Uterus (tissue), 2 donors: ENCODE data around the gene SRCAP.

Source experiments
- POLR2A ChIP-seq, 2 donors: fragments of 450-650 bp; IDR thresholded peaks; one replicate each; pipeline ENCODE4 v1.6.1; 2016; ENCODE audit warnings: antibody characterized with exemption in 2 of 2, mild to moderate bottlenecking in 1 of 2, moderate library complexity in 1 of 2
- TF ChIP-seq, protein P1 (sequence below), 4 experiments: fragments of 200-600 bp in 2 of 4; fragments of 450-650 bp in 2 of 4; sonication (generic) in 2 of 4; IDR thresholded peaks; one replicate each; pipeline ENCODE4 v1.5.1; 2016 to 2019; ENCODE audit warnings: antibody characterized with exemption in 4 of 4, mild to moderate bottlenecking in 2 of 4, moderate library complexity in 1 of 4

DNA sequence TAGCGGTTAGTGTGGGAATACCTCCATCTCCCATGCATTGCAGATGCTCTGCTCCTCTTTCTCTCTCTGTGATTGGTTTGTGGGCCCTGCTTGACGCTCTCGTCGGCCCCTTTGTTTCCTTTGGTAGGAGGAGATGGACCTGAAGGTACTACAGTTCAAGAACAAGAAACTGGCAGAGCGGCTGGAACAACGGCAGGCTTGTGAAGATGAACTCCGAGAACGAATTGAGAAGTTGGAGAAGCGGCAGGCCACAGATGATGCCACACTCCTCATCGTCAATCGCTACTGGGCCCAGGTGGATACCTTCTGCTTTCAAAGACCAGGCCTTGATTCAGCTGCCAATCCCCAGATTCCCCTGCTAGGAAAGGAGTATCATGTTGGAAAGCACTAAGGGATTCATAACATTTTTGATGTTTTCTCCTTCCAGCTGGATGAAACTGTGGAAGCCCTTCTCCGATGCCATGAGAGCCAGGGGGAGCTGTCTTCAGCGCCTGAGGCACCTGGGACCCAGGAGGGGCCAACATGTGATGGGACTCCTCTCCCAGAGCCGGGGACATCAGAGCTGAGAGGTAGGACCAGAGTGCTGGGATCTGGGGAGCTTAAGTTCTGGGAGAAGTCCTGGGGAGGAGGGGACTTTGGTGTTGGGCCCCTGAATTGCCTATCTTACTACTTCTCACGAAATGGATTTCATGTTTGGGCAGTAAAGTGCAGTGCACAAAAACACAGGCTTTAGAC, 64.2 kb downstream of the SRCAP start:
- TF ChIP-seq, protein P1, sequence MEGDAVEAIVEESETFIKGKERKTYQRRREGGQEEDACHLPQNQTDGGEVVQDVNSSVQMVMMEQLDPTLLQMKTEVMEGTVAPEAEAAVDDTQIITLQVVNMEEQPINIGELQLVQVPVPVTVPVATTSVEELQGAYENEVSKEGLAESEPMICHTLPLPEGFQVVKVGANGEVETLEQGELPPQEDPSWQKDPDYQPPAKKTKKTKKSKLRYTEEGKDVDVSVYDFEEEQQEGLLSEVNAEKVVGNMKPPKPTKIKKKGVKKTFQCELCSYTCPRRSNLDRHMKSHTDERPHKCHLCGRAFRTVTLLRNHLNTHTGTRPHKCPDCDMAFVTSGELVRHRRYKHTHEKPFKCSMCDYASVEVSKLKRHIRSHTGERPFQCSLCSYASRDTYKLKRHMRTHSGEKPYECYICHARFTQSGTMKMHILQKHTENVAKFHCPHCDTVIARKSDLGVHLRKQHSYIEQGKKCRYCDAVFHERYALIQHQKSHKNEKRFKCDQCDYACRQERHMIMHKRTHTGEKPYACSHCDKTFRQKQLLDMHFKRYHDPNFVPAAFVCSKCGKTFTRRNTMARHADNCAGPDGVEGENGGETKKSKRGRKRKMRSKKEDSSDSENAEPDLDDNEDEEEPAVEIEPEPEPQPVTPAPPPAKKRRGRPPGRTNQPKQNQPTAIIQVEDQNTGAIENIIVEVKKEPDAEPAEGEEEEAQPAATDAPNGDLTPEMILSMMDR (IDR thresholded peaks at IDR 0.05): no peak
- no peak for TF ChIP-seq POLR2A (IDR thresholded peaks at IDR 0.05)
